Measurements from ENCODE around the gene KSR2. TPM values are rescaled to one million over a fixed set of nuclear protein-coding genes. Genes with fewer than 3 reads are reported as not detected.

Gene KSR2
- total and polyA plus RNA-seq, 2 of the 4 experiments (the other 2 are of a cell fraction): not detected

DNA sequence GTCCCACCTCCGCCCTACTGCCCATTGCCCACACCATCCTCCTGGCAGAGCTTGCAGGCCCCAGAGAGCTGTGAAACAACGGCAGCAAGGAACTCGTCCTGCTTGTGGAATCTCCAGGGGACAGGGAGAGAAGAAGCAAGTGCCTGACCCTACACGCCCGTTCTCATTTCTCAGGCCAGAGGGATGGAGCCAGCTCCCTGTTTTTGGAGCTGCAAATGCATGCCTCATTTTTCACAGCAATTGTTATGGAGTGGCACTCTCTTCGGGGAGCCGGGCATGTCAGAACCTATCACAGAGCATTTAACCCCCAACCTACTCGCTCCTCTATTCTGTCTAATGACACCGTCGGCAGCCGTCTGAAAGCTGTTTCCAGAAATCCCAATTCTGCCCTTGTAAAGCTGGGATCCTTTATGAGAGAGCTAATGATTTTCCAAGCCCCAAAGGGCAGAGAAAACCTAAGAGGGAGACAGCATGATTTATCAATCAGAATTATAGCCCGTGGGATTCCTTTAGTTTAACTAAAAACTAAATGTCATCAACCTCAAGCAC, 385.0 kb downstream of the KSR2 start:
- no peak overlapping the region for H3K56ac ChIP-seq (ENCODE audit: extremely low read depth, insufficient read depth, low read length)
- no peaks in the 10 kb centered on the region for H3K27me3 ChIP-seq (ENCODE audit: control insufficient read depth, insufficient read depth, low read length)
- H3K4me3 ChIP-seq (ENCODE audit: insufficient read depth, low read depth, low read length): no peak overlapping the region
- H4K5ac ChIP-seq (ENCODE audit: low read depth, low read length): no peak overlapping the region
- intact Hi-C loops (cut with micrococcal nuclease): no loop called here
- H3K9me1 ChIP-seq (ENCODE audit: insufficient read depth, low read length): no peaks in the 10 kb centered on the region
- H3K14ac ChIP-seq (replicated peaks; ENCODE audit: low read depth, low read length): no peak overlapping the region
- ATAC-seq (ENCODE audit: low read depth): no peak
- TF ChIP-seq POLR2A (IDR thresholded peaks at IDR 0.05; ENCODE audit: low read depth, low read length): no peak
- no peak for TF ChIP-seq BHLHE40 (IDR thresholded peaks at IDR 0.05; ENCODE audit: low read depth, low read length)
- no peak for TF ChIP-seq CHD1 (IDR thresholded peaks at IDR 0.05; ENCODE audit: low read depth, low read length)
- TF ChIP-seq RCOR1 (IDR thresholded peaks at IDR 0.05; ENCODE audit: insufficient replicate concordance, low read length): no peak
- TF ChIP-seq, protein P1, sequence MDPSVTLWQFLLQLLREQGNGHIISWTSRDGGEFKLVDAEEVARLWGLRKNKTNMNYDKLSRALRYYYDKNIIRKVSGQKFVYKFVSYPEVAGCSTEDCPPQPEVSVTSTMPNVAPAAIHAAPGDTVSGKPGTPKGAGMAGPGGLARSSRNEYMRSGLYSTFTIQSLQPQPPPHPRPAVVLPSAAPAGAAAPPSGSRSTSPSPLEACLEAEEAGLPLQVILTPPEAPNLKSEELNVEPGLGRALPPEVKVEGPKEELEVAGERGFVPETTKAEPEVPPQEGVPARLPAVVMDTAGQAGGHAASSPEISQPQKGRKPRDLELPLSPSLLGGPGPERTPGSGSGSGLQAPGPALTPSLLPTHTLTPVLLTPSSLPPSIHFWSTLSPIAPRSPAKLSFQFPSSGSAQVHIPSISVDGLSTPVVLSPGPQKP (IDR thresholded peaks at IDR 0.05; ENCODE audit: borderline replicate concordance, low read depth, low read length): no peak
- TF ChIP-seq, protein P2, sequence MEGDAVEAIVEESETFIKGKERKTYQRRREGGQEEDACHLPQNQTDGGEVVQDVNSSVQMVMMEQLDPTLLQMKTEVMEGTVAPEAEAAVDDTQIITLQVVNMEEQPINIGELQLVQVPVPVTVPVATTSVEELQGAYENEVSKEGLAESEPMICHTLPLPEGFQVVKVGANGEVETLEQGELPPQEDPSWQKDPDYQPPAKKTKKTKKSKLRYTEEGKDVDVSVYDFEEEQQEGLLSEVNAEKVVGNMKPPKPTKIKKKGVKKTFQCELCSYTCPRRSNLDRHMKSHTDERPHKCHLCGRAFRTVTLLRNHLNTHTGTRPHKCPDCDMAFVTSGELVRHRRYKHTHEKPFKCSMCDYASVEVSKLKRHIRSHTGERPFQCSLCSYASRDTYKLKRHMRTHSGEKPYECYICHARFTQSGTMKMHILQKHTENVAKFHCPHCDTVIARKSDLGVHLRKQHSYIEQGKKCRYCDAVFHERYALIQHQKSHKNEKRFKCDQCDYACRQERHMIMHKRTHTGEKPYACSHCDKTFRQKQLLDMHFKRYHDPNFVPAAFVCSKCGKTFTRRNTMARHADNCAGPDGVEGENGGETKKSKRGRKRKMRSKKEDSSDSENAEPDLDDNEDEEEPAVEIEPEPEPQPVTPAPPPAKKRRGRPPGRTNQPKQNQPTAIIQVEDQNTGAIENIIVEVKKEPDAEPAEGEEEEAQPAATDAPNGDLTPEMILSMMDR (conservative IDR thresholded peaks at IDR 0.05; ENCODE audit: low read depth, low read length): no peak
- no peak for TF ChIP-seq SMC3 (IDR thresholded peaks at IDR 0.05; ENCODE audit: low read depth, low read length)
- TF ChIP-seq MXI1 (IDR thresholded peaks at IDR 0.05; ENCODE audit: borderline replicate concordance, low read depth, low read length): no peak
- TF ChIP-seq NFE2L2 (IDR thresholded peaks at IDR 0.05; ENCODE audit: low read depth, low read length): no peak
- no peak for TF ChIP-seq MAFK (IDR thresholded peaks at IDR 0.05; ENCODE audit: low read depth, low read length)
- TF ChIP-seq, protein P3, sequence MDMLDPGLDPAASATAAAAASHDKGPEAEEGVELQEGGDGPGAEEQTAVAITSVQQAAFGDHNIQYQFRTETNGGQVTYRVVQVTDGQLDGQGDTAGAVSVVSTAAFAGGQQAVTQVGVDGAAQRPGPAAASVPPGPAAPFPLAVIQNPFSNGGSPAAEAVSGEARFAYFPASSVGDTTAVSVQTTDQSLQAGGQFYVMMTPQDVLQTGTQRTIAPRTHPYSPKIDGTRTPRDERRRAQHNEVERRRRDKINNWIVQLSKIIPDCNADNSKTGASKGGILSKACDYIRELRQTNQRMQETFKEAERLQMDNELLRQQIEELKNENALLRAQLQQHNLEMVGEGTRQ (IDR thresholded peaks at IDR 0.05; ENCODE audit: low read depth, low read length): no peak
- no peak overlapping the region for H3K18ac ChIP-seq (ENCODE audit: low read depth, low read length)
- H3K9ac ChIP-seq (ENCODE audit: low read depth, low read length): no peak overlapping the region
- H3K79me1 ChIP-seq (ENCODE audit: low read depth in 1 of 2, low read length in 2 of 2): no peaks in the 10 kb centered on the region
- H2AK9ac ChIP-seq (replicated peaks; ENCODE audit: low read depth, low read length, poor library complexity): no peak overlapping the region
- H3K9me3 ChIP-seq (ENCODE audit: control insufficient read depth, insufficient read depth, low read length): peaks cover 35% of the 10 kb centered on the region
- H2BK120ac ChIP-seq (ENCODE audit: low read depth, low read length): no peak overlapping the region
- in situ Hi-C loops (cut with MboI; ENCODE audit: low sequenced_read_pairs): no loop called here
- H2AFZ ChIP-seq (replicated peaks; ENCODE audit: low read length, poor library complexity): no peak overlapping the region
- no CpG with 5 or more reads among the region's 12 CpGs for WGBS, 2 experiments (ENCODE audit: extremely low coverage in 2 of 2, insufficient read length in 1 of 2)
- no peak overlapping the region for H2BK15ac ChIP-seq (ENCODE audit: low read depth, low read length)
- no peak overlapping the region for H3K4ac ChIP-seq (ENCODE audit: low read depth, low read length)
- no peak overlapping the region for H2AK5ac ChIP-seq (ENCODE audit: low read depth, low read length)
- POLR2A ChIA-PET (ENCODE audit: unreplicated experiment): no interaction called here
- no peak overlapping the region for H2BK20ac ChIP-seq (ENCODE audit: low read depth, low read length)
- DNase-seq: no peak
- BruUV-seq (replicated peaks): no TSS peak
- no peaks in the 10 kb centered on the region for H3K4me1 ChIP-seq (ENCODE audit: control insufficient read depth, insufficient read depth, low read length)
- H3K27ac ChIP-seq (ENCODE audit: insufficient read depth, low read length): no peak overlapping the region
- no peak overlapping the region for H3K23ac ChIP-seq (ENCODE audit: low read depth, low read length)
- dilution Hi-C loops (cut with HindIII; ENCODE audit: low sequenced_read_pairs, unreplicated experiment): no loop called here
- no peaks in the 10 kb centered on the region for H4K20me1 ChIP-seq (ENCODE audit: insufficient read depth, low read length)
- CTCF ChIA-PET: no interaction called here
- no peak overlapping the region for H2BK5ac ChIP-seq (ENCODE audit: low read depth, low read length, poor library complexity, severe bottlenecking)
- H3K36me3 ChIP-seq (ENCODE audit: control insufficient read depth, insufficient read depth, low read length): no peaks in the 10 kb centered on the region
- H3K4me2 ChIP-seq (ENCODE audit: low read depth, low read length): no peak overlapping the region
- H4K91ac ChIP-seq (ENCODE audit: insufficient read depth, low read depth, low read length): no peak overlapping the region
- no peak overlapping the region for H4K8ac ChIP-seq (ENCODE audit: low read depth in 2 of 2, low read length in 2 of 2)

Data from IMR-90 (cell line).